Left renal pelvis (tissue), 4 donors: ENCODE data around the gene STH. TPM values are rescaled to one million over a fixed set of nuclear protein-coding genes. Genes with fewer than 3 reads are reported as not detected.

ENCODE experiments used
- DNase-seq, 4 donors: peaks; one replicate each; pipeline ENCODE4 v3.0.0-alpha.2; 2013; ENCODE audit warnings: low read depth in 4 of 4, low spot score in 3 of 4
- polyA plus RNA-seq, 4 donors: library from polyadenylated mRNA; unstranded; fragments of 120-200 nt; gene quantifications; one replicate each; pipeline ENCODE4 v1.2.1, GENCODE V29; 2013; ENCODE audit not compliant: insufficient read length in 4 of 4

Gene STH
- polyA plus RNA-seq, 4 donors = not detected

DNA sequence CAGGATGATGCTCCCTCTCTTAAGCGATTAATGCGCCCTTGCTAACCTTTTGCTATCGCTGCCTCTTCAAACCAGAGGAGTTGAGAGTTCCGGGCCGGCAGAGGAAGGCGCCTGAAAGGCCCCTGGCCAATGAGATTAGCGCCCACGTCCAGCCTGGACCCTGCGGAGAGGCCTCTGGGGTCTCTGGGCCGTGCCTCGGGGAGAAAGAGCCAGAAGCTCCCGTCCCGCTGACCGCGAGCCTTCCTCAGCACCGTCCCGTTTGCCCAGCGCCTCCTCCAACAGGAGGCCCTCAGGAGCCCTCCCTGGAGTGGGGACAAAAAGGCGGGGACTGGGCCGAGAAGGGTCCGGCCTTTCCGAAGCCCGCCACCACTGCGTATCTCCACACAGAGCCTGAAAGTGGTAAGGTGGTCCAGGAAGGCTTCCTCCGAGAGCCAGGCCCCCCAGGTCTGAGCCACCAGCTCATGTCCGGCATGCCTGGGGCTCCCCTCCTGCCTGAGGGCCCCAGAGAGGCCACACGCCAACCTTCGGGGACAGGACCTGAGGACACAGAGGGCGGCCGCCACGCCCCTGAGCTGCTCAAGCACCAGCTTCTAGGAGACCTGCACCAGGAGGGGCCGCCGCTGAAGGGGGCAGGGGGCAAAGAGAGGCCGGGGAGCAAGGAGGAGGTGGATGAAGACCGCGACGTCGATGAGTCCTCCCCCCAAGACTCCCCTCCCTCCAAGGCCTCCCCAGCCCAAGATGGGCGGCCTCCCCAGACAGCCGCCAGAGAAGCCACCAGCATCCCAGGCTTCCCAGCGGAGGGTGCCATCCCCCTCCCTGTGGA, 16.0 kb upstream of the STH start:
- no peak for DNase-seq

DNA sequence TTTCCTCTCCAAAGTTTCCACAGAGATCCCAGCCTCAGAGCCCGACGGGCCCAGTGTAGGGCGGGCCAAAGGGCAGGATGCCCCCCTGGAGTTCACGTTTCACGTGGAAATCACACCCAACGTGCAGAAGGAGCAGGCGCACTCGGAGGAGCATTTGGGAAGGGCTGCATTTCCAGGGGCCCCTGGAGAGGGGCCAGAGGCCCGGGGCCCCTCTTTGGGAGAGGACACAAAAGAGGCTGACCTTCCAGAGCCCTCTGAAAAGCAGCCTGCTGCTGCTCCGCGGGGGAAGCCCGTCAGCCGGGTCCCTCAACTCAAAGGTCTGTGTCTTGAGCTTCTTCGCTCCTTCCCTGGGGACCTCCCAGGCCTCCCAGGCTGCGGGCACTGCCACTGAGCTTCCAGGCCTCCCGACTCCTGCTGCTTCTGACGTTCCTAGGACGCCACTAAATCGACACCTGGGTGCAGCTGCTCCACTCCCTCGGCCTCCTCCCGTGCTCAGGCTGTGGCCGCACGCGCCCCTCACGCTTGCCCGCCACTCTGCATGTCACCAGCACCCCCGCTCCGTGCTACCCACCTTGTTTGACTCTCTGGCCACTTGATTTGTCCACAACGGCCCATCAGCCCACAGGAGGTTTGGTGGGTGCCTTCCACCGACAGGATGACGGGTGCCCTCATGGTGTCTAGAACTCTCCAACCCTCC, 15.3 kb upstream of the STH start:
- no peak for DNase-seq

DNA sequence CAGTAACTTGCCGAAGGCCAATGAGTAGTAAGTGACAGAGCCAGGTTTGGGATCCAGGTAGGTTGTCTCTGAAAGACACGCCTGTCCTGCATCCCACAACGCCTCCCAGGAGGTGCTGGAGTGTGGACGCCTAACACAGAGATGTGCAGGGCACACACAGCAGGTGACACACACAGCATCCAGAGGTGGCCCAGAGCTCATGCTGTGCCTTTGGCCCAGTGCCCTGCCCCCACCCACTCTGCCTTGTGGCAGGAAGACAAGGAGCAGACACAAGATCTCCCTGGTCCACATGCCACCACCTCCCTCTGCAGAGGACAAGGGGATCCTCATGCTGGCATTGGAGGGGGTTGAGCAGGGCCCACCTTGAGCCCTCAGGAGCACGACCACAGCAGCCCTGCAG, 14.7 kb upstream of the STH start:
- DNase-seq = no peak

DNA sequence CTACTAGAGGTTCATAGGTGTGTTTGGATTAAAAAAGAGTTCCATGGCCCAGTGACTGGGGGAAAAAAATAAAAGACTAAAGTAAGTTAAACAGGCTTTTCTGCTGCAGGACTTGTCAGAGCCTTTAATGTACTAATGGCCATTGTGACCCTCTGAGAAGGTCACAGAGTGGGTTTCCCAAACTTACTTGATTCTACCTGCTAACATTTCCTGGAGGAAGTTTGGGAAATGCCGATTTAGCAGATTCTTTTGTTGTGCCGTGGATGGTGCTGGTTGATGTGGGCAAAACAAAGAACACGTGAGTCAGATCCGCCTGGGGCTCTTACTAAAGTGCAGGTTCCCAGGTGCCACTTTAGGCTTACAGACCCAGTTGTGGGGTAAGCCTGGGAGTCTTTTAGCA, 13.6 kb upstream of the STH start:
- no peak for DNase-seq

DNA sequence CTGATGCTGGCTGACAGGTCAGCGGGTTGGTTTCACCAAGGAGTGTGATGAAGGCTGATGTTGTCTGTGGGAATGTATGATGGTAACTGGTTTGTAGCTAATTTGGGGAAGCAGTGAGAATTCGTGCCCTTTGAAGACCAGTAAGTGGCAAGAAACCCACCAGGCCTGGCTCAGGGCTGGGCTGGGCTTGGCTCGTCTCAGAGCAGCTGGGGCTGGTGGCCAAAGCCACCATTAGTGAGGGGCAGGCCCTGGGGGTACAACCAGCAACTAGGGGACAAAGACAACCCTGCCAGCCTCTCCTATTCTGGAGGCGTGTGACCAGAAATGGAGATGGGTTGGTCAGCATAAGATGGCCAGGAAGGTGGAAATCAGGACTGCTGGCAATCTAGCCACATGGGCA, 13.0 kb upstream of the STH start:
- no peak for DNase-seq

DNA sequence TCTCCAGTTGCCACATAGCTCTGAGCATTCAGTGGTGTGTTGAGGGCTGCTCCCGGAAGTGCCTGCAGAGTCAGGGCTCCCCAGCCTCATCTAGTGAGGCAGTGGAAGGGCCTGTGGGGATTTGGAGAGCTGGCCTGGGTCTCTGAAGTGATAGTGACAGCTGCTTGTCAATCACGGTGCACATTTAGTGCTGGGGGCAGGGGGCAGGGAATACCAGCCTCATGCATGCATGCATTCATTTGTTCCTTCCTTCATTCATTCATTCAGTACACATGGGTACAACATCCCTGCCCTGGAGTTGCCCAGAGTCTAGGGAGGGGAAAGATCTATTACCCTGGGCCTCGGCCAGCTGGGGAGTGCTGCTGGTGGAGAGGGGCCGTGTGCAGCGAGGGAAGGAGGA, 11.3 kb upstream of the STH start:
- DNase-seq = no peak

DNA sequence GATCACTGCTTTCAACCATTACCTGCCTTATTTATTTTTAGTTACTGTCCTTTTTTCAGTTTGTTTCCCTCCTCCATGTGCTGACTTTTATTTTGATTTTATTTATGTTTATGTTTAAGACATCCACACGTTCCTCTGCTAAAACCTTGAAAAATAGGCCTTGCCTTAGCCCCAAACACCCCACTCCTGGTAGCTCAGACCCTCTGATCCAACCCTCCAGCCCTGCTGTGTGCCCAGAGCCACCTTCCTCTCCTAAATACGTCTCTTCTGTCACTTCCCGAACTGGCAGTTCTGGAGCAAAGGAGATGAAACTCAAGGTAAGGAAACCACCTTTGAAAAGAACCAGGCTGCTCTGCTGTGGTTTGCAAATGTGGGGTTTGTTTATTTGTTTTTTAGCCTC, 9.3 kb upstream of the STH start:
- DNase-seq = no peak

DNA sequence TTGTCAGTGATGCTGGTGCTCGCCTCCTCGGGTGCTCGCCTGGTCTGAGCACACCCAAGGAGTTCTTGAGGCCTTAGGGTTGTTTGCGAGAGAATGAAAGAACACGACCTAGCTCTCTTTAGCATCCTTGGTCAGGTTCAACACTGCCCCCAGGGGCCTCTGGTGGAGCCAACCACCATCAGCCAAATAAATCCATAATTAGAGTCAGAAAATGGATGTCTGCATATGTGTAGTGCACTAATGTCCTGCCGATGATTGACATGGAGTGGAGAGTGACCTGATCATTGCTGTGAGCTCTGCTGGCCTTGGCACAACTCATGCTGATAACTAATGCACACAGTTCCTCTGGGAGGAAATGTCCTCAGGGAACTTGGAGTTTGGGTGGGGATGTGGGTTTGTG, 8.2 kb upstream of the STH start:
- no peak for DNase-seq

DNA sequence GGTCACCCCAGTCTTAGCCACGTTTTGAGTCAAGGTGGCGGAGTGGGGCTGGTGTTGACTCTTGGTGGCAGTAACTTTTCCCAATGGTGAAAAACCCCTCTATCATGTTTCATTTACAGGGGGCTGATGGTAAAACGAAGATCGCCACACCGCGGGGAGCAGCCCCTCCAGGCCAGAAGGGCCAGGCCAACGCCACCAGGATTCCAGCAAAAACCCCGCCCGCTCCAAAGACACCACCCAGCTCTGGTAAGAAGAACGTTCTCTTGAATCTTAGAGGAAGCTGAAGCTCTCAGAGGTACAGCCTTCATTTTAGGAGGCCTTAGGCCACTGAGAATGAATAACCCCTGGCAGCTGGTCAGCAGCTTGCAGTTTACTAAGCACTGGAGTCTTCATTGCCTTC, 7.7 kb upstream of the STH start:
- no peak for DNase-seq

DNA sequence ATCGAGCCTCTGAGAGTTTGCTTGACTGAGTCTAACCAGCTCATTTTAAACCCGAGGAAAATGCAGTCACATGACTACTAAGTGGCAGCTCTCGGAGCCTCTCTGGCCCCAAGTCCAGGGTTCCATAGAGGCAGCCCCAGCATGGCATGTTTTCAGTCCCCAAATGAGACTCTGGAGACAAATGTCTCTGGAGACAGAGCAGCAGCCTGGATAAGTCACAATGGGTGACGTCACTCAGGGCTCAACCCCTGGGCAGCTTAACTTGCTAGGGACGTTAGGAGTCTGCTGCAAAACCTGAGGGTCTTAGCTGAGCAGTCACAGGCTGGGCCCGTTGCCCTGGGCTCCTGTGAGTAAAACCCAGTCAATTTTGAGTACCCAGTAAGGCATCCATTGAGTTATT, 6.9 kb upstream of the STH start:
- DNase-seq = no peak

DNA sequence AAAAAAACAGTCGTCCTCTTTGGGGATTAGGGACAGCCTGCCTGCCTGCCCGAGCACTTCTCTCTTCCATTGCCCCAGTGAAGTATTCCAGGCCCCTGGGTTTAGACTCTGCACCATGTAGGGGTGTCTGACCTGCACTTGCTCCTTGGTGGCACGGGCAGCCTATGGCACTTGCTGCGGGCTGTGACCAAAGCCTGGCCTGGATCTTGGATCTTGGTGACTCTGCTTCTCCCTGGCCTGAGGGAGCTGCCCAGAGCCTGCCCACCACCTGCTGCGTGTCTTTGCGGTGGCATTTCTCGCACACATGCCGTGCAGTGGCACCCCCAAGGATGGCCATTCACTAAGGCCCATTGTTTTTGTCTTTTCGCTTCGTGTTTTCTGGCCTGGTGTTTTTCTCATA, 6.1 kb upstream of the STH start:
- peak in 1 of 4 donors; percentile 7 for DNase-seq

DNA sequence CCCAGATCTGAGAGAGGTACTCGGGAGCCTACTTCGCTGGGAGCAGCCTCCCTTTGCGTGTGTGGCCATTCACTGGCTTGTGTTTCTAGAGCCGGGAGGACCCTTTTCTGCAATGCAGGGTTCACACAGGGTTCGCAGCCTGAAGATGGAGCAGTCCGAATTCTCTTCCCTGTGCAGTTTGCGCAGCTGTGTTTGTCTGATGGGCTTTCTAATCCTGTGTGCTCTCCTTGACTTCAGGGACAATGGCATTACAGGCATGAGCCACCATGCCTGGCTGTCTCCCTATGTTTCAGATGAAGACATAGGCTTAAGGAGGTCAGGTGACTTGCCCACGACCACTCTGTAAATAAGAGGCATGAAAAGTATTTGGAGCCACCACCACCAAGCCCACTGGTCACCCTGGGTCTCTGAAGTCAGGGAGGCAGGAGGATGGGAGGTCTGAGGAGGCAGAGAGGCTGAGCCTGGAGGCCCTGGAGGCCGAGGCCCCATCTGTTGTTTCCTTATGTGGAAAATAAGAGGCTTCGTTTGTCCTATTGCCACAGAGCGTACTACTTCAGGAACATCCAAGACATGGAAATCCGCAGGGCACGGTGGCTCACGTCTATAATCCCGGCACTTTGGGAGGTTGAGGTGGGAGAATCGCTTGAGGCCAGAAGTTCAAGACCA, 5.0 kb upstream of the STH start:
- no peak for DNase-seq

DNA sequence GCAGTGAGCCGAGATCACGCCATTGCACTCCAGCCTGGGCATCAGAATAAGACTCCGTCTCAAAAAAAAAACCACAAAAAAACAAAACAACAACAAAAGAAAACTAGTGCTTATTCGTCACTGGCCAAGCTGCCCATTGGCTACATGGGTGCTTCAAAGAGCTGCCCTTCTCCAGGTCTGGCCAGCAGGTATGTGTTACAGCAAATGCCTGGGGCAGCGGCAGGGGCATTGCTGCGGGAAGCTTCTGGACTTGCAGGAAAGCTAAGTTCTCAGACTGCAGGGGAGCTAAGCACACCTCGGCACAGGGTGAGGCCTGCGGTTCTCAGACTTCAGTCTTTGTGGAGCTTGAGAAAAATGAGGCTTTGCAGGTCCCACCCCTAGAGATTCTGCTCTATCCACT, 4.1 kb upstream of the STH start:
- no peak for DNase-seq

DNA sequence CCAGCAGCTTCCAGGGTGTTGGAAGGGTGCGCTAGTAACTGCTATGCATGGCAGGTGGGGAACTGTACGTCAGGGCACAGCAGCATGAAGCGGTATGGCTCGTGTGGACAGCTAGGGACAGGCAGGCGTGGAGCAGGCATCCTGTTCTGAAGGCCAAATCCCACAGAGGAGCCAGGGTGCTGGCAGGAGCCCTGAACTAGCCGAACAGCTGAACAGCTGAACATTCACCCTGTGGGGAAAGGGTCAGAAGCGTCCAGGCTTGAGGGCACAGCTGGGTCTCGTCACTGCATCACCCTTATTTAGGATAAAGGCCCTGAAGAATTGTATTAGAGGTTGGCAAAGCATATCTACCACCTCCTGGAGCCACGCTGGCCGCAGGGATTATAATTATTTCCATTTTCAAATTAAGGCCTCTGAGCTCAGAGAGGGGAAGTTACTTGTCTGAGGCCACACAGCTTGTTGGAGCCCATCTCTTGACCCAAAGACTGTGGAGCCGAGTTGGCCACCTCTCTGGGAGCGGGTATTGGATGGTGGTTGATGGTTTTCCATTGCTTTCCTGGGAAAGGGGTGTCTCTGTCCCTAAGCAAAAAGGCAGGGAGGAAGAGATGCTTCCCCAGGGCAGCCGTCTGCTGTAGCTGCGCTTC, 3.3 kb upstream of the STH start:
- DNase-seq = no peak

DNA sequence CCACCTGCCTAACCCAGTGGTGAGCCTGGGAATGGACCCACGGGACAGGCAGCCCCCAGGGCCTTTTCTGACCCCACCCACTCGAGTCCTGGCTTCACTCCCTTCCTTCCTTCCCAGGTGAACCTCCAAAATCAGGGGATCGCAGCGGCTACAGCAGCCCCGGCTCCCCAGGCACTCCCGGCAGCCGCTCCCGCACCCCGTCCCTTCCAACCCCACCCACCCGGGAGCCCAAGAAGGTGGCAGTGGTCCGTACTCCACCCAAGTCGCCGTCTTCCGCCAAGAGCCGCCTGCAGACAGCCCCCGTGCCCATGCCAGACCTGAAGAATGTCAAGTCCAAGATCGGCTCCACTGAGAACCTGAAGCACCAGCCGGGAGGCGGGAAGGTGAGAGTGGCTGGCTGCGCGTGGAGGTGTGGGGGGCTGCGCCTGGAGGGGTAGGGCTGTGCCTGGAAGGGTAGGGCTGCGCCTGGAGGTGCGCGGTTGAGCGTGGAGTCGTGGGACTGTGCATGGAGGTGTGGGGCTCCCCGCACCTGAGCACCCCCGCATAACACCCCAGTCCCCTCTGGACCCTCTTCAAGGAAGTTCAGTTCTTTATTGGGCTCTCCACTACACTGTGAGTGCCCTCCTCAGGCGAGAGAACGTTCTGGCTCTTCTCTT, 2.6 kb upstream of the STH start:
- no peak for DNase-seq

DNA sequence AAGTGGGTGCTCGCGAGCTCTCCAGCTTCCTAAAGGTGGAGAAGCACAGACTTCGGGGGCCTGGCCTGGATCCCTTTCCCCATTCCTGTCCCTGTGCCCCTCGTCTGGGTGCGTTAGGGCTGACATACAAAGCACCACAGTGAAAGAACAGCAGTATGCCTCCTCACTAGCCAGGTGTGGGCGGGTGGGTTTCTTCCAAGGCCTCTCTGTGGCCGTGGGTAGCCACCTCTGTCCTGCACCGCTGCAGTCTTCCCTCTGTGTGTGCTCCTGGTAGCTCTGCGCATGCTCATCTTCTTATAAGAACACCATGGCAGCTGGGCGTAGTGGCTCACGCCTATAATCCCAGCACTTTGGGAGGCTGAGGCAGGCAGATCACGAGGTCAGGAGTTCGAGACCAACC, 1.9 kb upstream of the STH start:
- DNase-seq = no peak

DNA sequence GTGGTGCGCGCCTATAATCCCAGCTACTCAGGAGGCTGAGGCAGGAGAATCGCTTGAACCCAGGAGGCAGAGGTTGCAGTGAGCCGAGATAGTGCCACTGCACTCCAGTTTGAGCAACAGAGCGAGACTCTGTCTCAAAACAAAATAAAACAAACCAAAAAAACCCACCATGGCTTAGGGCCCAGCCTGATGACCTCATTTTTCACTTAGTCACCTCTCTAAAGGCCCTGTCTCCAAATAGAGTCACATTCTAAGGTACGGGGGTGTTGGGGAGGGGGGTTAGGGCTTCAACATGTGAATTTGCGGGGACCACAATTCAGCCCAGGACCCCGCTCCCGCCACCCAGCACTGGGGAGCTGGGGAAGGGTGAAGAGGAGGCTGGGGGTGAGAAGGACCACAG, 1.4 kb upstream of the STH start:
- no peak for DNase-seq

DNA sequence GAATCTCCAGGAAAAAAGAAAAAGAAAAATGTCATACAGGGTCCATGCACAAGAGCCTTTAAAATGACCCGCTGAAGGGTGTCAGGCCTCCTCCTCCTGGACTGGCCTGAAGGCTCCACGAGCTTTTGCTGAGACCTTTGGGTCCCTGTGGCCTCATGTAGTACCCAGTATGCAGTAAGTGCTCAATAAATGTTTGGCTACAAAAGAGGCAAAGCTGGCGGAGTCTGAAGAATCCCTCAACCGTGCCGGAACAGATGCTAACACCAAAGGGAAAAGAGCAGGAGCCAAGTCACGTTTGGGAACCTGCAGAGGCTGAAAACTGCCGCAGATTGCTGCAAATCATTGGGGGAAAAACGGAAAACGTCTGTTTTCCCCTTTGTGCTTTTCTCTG, 845 bp downstream of the STH start:
- DNase-seq = no peak

DNA sequence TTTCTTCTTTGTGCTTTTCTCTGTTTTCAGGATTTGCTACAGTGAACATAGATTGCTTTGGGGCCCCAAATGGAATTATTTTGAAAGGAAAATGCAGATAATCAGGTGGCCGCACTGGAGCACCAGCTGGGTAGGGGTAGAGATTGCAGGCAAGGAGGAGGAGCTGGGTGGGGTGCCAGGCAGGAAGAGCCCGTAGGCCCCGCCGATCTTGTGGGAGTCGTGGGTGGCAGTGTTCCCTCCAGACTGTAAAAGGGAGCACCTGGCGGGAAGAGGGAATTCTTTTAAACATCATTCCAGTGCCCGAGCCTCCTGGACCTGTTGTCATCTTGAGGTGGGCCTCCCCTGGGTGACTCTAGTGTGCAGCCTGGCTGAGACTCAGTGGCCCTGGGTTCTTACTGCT, 1.2 kb downstream of the STH start:
- DNase-seq = no peak

DNA sequence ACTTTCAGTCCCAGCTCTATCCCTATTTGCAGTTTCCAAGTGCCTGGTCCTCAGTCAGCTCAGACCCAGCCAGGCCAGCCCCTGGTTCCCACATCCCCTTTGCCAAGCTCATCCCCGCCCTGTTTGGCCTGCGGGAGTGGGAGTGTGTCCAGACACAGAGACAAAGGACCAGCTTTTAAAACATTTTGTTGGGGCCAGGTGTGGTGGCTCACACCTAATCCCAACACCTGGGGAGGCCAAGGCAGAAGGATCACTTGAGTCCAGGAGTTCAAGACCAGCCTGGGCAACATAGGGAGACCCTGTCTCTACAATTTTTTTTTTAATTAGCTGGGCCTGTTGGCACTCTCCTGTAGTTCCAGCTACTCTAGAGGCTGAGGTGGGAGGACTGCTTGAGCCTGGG, 1.7 kb downstream of the STH start:
- DNase-seq = no peak
